PC-3 (cell line): ENCODE results near the gene GALNT14. TPM values are rescaled to one million over a fixed set of nuclear protein-coding genes. Genes with fewer than 3 reads are reported as not detected.

Source experiments
- ATAC-seq: fragments of 200-7000 bp; cut with Tn5 transposase; 2 replicates; pipeline ENCODE4 v1.9.1; 2020; ENCODE audit warnings: mild to moderate bottlenecking, moderate library complexity
- BruUV-seq: library from RNA; stranded (reverse); fragments of 400-500 nt; replicated peaks from 2 replicates; lab custom pipeline; 2021; lab: Mats Ljungman, UMichigan
- CTCF ChIA-PET: fragments of 300-600 bp; sonication (Branson Sonifier 250); formaldehyde crosslinking; loops from one replicate; lab custom pipeline; 2022; ENCODE audit warnings: antibody characterized with exemption; lab: Charles Lee
- POLR2A ChIA-PET: fragments of 300-600 bp; sonication (Branson Sonifier 250); formaldehyde crosslinking; loops from one replicate; lab custom pipeline; 2022; ENCODE audit warnings: antibody characterized with exemption; ENCODE audit not compliant: unreplicated experiment; lab: Charles Lee
- DNase-seq: peaks from one replicate; pipeline ENCODE4 v3.0.0-alpha.2; 2015
- H2AFZ ChIP-seq: fragments of 300-600 bp; sonication (generic); 2 replicates; pipeline ENCODE4 v1.6.0; 2016; ENCODE audit warnings: antibody characterized with exemption, low read length
- H3F3A ChIP-seq: fragments of 300-600 bp; sonication (generic); one replicate; pipeline ENCODE4 v1.6.0; 2017; ENCODE audit warnings: antibody characterized with exemption, low read length, control low read depth, mild to moderate bottlenecking; ENCODE audit not compliant: unreplicated experiment
- H3K27ac ChIP-seq: fragments of 300-600 bp; sonication (generic); 2 replicates; pipeline ENCODE4 v1.5.1; 2016; ENCODE audit warnings: mild to moderate bottlenecking, low read length
- H3K27me3 ChIP-seq: fragments of 300-600 bp; sonication (generic); 2 replicates; pipeline ENCODE4 v1.6.1; 2016; ENCODE audit warnings: low read length, mixed read lengths
- H3K36me3 ChIP-seq: fragments of 300-600 bp; sonication (generic); 2 replicates; pipeline ENCODE4 v1.6.1; 2016; ENCODE audit warnings: low read depth, mixed run types, low read length, mixed read lengths
- H3K4me1 ChIP-seq: fragments of 300-600 bp; sonication (generic); 2 replicates; pipeline ENCODE4 v1.5.1; 2016; ENCODE audit warnings: low read length; ENCODE audit not compliant: insufficient read depth
- H3K4me2 ChIP-seq: fragments of 300-600 bp; sonication (generic); 2 replicates; pipeline ENCODE4 v1.6.0; 2016; ENCODE audit warnings: low read length
- H3K4me3 ChIP-seq: fragments of 300-600 bp; sonication (generic); 2 replicates; pipeline ENCODE4 v1.5.1; 2016; ENCODE audit warnings: mild to moderate bottlenecking, low read length, mixed read lengths
- H3K79me2 ChIP-seq: fragments of 300-600 bp; sonication (generic); 2 replicates; pipeline ENCODE4 v1.6.1; 2017; ENCODE audit warnings: low read length, mixed read lengths
- H3K9ac ChIP-seq: fragments of 300-600 bp; sonication (generic); 2 replicates; pipeline ENCODE4 v1.6.0; 2016; ENCODE audit warnings: mild to moderate bottlenecking, low read length
- H3K9me2 ChIP-seq: fragments of 300-600 bp; sonication (generic); replicated peaks from 2 replicates; pipeline ENCODE4 v1.6.1; 2016; ENCODE audit warnings: mixed run types, low read length, mixed read lengths
- H3K9me3 ChIP-seq: fragments of 300-600 bp; sonication (generic); 2 replicates; pipeline ENCODE4 v1.6.1; 2016; ENCODE audit warnings: low read length, mixed read lengths
- H4K20me1 ChIP-seq: fragments of 300-600 bp; sonication (generic); 2 replicates; pipeline ENCODE4 v1.6.1; 2016; ENCODE audit warnings: low read length, mixed read lengths
- CTCF ChIP-seq: fragments of 300-600 bp; sonication (generic); conservative IDR thresholded peaks from 2 replicates; pipeline ENCODE4 v1.5.1; 2017; ENCODE audit warnings: antibody characterized with exemption, low read depth, mild to moderate bottlenecking, low read length
- EZH2 ChIP-seq: fragments of 300-600 bp; sonication (generic); IDR thresholded peaks from one replicate; pipeline ENCODE4 v1.6.1; 2017; ENCODE audit warnings: antibody characterized with exemption, mild to moderate bottlenecking, low read length; ENCODE audit not compliant: unreplicated experiment
- EZH2phosphoT487 ChIP-seq: fragments of 300-600 bp; sonication (generic); IDR thresholded peaks from 2 replicates; pipeline ENCODE4 v1.6.1; 2018; ENCODE audit warnings: mild to moderate bottlenecking, antibody characterized with exemption, low read length, borderline replicate concordance
- intact Hi-C: fragments of 100-400 bp; cut with micrococcal nuclease; formaldehyde crosslinking; loops from 2 replicates; pipeline ENCODE4 v1.9.0; 2023
- total RNA-seq: library from RNA; depleted of rRNA; stranded (reverse); fragments of >200 nt; gene quantifications from 2 replicates; pipeline ENCODE4 v1.2.3, GENCODE V29; 2014

The GALNT14 gene
- total RNA-seq, 1 experiment from 2014 or later: 10.2 TPM

GRCh38 chr2:30994227-30995056, 143.8 kb downstream of the GALNT14 start:
- H4K20me1 ChIP-seq: no peaks in the 10 kb centered on the region
- BruUV-seq: no TSS peak
- H3K36me3 ChIP-seq: no peaks in the 10 kb centered on the region
- no peak overlapping the region for H3K9ac ChIP-seq
- no peak for TF ChIP-seq EZH2
- TF ChIP-seq EZH2phosphoT487: no peak
- no peak for TF ChIP-seq CTCF
- H2AFZ ChIP-seq: no peak overlapping the region
- no peaks in the 10 kb centered on the region for H3K9me3 ChIP-seq
- no peak for ATAC-seq
- no peak overlapping the region for H3K4me2 ChIP-seq
- ChIA-PET POLR2A (no interaction called here), CTCF (no interaction called here)
- no peak for DNase-seq
- H3K79me2 ChIP-seq: no peaks in the 10 kb centered on the region
- H3K9me2 ChIP-seq: no peaks in the 10 kb centered on the region
- H3F3A ChIP-seq: no peaks in the 10 kb centered on the region
- H3K27ac ChIP-seq: no peak overlapping the region
- H3K4me1 ChIP-seq: no peaks in the 10 kb centered on the region
- H3K4me3 ChIP-seq: no peak overlapping the region
- intact Hi-C loops: no loop called here
- H3K27me3 ChIP-seq: peaks cover 4% of the 10 kb centered on the region; the same call in 1 of the 2 replicates

GRCh38 chr2:30992781-30993180, 145.5 kb downstream of the GALNT14 start:
- H3K4me1 ChIP-seq: no peaks in the 10 kb centered on the region
- intact Hi-C loops: no loop called here
- DNase-seq (no peak), ATAC-seq (no peak)
- H3K9me3 ChIP-seq: no peaks in the 10 kb centered on the region
- BruUV-seq: no TSS peak
- no peaks in the 10 kb centered on the region for H3K36me3 ChIP-seq
- H3K79me2 ChIP-seq: no peaks in the 10 kb centered on the region
- ChIA-PET POLR2A (no interaction called here), CTCF (no interaction called here)
- no peak overlapping the region for H2AFZ ChIP-seq
- H3K9me2 ChIP-seq: no peaks in the 10 kb centered on the region
- no peak overlapping the region for H3K4me2 ChIP-seq
- H3K9ac ChIP-seq: no peak overlapping the region
- H3F3A ChIP-seq: no peaks in the 10 kb centered on the region
- no peaks in the 10 kb centered on the region for H3K27me3 ChIP-seq
- H3K27ac ChIP-seq: no peak overlapping the region
- H3K4me3 ChIP-seq: no peak overlapping the region
- TF ChIP-seq EZH2phosphoT487 (no peak), EZH2 (no peak), CTCF (no peak)
- H4K20me1 ChIP-seq: no peaks in the 10 kb centered on the region

DNA sequence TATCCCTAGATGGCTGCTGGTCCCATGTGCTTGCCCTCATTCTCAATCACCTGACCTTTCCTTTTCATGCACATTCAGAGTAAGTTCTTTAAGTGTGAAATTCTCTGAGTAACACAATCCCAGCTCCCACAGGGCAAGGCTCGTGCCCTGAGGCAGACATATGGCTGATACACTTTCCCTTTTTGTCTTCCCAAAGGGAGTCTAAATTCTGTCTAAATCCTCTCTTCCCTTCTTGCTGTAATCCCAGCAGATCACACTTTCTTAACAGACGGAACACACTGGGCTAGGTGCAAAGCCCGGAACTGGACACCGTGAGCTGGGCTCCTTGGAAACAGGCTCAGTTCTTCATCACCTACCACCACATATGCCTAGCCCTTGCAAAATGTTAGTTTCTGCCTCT, 147.6 kb downstream of the GALNT14 start:
- Histone ChIP-seq H3K27me3 (no peaks in the 10 kb centered on the region), H2AFZ (no peak overlapping the region), H3K79me2 (no peaks in the 10 kb centered on the region), H3K36me3 (no peaks in the 10 kb centered on the region), H3K4me1 (no peaks in the 10 kb centered on the region), H3K9ac (no peak overlapping the region), H3K27ac (no peak overlapping the region), H3K4me2 (no peak overlapping the region), H3F3A (no peaks in the 10 kb centered on the region), H3K9me3 (no peaks in the 10 kb centered on the region), H3K4me3 (no peak overlapping the region), H3K9me2 (no peaks in the 10 kb centered on the region), H4K20me1 (no peaks in the 10 kb centered on the region)
- ChIA-PET POLR2A (no interaction called here), CTCF (no interaction called here)
- no peak for DNase-seq
- intact Hi-C loops: no loop called here
- no peak for ATAC-seq
- no peak for TF ChIP-seq CTCF
- TF ChIP-seq EZH2: no peak
- no peak for TF ChIP-seq EZH2phosphoT487
- no TSS peak for BruUV-seq
